ENCODE results near the gene CCIN.
"Not testable (repeated sequence)": the region's sequence is repeated elsewhere in the genome, so short reads cannot be mapped to it uniquely, and the experiment has no call there.

The CCIN gene

DNA sequence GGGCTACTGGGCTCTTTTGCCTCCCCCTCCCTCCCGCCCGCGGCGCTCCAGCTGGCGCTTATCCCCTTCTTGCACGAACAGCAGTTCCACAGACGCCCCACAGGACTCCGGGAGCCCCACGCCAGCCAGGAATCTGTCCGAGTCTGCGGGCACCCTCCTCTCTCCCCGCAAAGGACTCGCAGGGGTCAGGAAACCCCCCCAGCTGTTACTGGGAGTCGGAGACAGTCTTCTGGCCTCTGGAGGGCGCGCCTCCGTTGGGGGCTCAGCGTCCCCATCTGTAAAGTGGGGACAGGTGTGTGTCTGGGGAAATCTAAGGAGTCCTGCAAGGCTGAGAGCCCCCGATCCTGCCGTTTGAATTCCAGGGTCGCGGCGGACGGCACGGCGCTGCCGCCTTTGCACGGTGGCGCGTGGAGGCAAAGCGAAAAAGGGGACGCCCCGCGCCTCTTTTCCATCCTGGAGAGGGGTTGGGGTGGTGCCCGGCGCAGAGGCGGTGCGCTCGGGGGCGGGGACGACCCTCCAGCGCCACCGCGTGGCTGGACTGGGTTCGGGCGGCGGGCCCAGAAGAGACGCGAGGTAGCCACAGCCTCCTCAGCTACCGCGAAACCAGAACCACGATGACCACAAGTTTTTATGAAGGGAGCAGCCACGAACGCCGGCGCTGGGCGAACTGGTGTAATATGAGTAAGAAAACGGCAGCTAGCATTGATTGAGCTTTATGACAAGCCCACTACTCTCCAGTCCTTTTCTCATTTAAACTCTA lies 2.8 kb upstream of the CCIN start:
- Histone ChIP-seq H3K4me3 (ENCODE audit: insufficient read depth, low read depth, low read length) (no peak overlapping the region), H3K4me1 (ENCODE audit: control insufficient read depth, insufficient read depth, low read length) (peaks cover 14% of the 10 kb centered on the region), H3K9me3 (ENCODE audit: control insufficient read depth, low read length) (no peaks in the 10 kb centered on the region), H3K36me3 (ENCODE audit: control insufficient read depth, insufficient read depth, low read length) (no peaks in the 10 kb centered on the region), H3K27ac (ENCODE audit: insufficient read depth, low read depth, low read length, poor library complexity, severe bottlenecking) (no peak overlapping the region), H3K27me3 (ENCODE audit: control insufficient read depth, insufficient read depth, low read length, poor library complexity, severe bottlenecking) (no peaks in the 10 kb centered on the region)
- 16 to 19% methylated on average over 58 of the region's 58 CpGs for WGBS, 2 experiments

DNA sequence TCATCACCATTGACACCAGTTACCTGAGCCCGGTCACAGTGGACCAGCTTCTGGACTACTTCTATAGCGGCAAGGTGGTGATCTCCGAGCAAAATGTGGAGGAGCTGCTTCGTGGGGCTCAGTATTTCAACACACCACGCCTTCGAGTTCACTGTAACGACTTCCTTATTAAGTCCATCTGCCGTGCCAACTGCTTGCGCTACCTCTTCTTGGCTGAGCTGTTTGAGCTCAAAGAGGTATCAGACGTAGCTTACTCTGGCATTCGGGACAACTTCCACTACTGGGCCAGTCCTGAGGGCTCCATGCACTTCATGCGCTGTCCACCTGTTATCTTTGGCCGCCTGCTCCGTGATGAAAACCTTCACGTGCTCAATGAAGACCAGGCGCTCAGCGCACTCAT lies 520 bp downstream of the CCIN start:
- H3K9me3 ChIP-seq (ENCODE audit: control insufficient read depth, low read length) = no peaks in the 10 kb centered on the region
- WGBS, 2 experiments = 95% methylated on average over 17 of the region's 17 CpGs

DNA sequence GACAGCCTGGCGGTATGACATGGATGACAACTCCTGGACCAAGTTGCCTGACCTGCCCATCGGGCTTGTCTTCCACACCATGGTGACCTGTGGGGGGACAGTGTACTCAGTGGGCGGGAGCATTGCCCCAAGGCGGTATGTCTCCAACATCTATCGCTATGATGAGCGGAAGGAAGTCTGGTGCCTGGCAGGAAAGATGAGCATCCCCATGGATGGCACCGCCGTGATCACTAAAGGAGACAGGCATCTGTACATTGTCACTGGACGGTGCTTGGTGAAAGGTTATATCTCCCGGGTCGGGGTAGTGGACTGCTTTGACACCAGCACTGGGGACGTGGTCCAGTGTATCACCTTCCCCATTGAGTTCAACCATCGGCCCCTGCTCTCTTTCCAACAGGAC lies 1.3 kb downstream of the CCIN start:
- WGBS, 2 experiments = 95 to 96% methylated on average over 13 of the region's 13 CpGs
- Histone ChIP-seq H3K36me3 (ENCODE audit: control insufficient read depth, insufficient read depth, low read length) (no peaks in the 10 kb centered on the region), H3K9me3 (ENCODE audit: control insufficient read depth, low read length) (no peaks in the 10 kb centered on the region), H3K4me1 (ENCODE audit: control insufficient read depth, insufficient read depth, low read length) (no peaks in the 10 kb centered on the region), H3K4me3 (ENCODE audit: insufficient read depth, low read depth, low read length) (no peak overlapping the region), H3K27ac (ENCODE audit: insufficient read depth, low read depth, low read length, poor library complexity, severe bottlenecking) (no peak overlapping the region), H3K27me3 (ENCODE audit: control insufficient read depth, insufficient read depth, low read length, poor library complexity, severe bottlenecking) (no peaks in the 10 kb centered on the region)

More for the DNA sequence above, 520 bp downstream of the CCIN start:
- no peak overlapping the region for H3K4me3 ChIP-seq (ENCODE audit: insufficient read depth, low read depth, low read length)
- no peak overlapping the region for H3K27ac ChIP-seq (ENCODE audit: insufficient read depth, low read depth, low read length, poor library complexity, severe bottlenecking)
- no peaks in the 10 kb centered on the region for H3K36me3 ChIP-seq (ENCODE audit: control insufficient read depth, insufficient read depth, low read length)
- H3K4me1 ChIP-seq (ENCODE audit: control insufficient read depth, insufficient read depth, low read length) = no peaks in the 10 kb centered on the region
- no peaks in the 10 kb centered on the region for H3K27me3 ChIP-seq (ENCODE audit: control insufficient read depth, insufficient read depth, low read length, poor library complexity, severe bottlenecking)

DNA sequence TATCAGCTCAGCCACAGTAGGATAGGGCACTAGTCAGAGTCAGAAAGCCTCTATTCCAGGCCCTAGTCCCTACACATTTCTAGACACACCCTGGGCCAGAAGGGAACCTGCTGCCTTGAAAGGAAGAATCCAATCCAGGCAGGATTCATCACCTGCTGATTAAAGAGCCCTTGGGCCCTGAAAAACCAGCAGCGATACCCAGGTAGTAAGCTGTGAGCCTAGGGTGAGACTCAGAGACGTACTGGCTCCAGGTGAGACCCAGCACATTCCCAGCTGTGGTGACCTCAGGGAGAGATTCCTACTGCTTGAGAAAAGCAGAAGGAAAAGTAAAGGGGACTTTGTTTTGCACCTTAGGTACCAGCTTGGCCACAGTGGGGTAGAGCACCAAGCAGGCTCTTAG lies 4.7 kb downstream of the CCIN start:
- 95 to 98% methylated on average over 2 of the region's 2 CpGs for WGBS, 2 experiments
- Histone ChIP-seq H3K27ac (ENCODE audit: insufficient read depth, low read depth, low read length, poor library complexity, severe bottlenecking) (no peak overlapping the region), H3K27me3 (ENCODE audit: control insufficient read depth, insufficient read depth, low read length, poor library complexity, severe bottlenecking) (no peaks in the 10 kb centered on the region), H3K4me3 (ENCODE audit: insufficient read depth, low read depth, low read length) (no peak overlapping the region), H3K4me1 (ENCODE audit: control insufficient read depth, insufficient read depth, low read length) (no peaks in the 10 kb centered on the region), H3K36me3 (ENCODE audit: control insufficient read depth, insufficient read depth, low read length) (no peaks in the 10 kb centered on the region), H3K9me3 (ENCODE audit: control insufficient read depth, low read length) (no peaks in the 10 kb centered on the region)

DNA sequence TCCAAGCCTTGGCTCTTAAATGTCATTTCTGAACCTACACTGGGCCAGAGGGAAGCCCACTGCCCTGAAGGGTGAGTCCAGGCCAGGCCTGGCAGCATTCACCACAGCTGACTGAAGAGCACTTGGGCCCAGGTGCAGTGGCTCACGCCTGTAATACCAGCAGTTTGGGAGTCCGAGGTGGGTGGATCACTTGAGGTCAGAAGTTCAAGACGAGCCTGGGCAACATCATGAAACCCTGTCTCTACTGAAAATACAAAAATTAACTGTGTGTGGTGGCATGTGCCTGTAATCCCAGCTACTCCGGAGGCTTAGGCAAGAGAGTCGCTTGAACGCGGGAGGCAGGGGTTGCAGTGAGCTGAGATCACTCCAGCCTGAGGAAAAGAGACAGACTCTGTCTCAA lies 5.1 kb downstream of the CCIN start:
- Histone ChIP-seq H3K4me3 (ENCODE audit: insufficient read depth, low read depth, low read length) (no peak overlapping the region), H3K27ac (ENCODE audit: insufficient read depth, low read depth, low read length, poor library complexity, severe bottlenecking) (no peak overlapping the region), H3K9me3 (ENCODE audit: control insufficient read depth, low read length) (no peaks in the 10 kb centered on the region), H3K36me3 (ENCODE audit: control insufficient read depth, insufficient read depth, low read length) (no peaks in the 10 kb centered on the region), H3K27me3 (ENCODE audit: control insufficient read depth, insufficient read depth, low read length, poor library complexity, severe bottlenecking) (no peaks in the 10 kb centered on the region), H3K4me1 (ENCODE audit: control insufficient read depth, insufficient read depth, low read length) (no peaks in the 10 kb centered on the region)
- WGBS, 2 experiments = 94 to 96% methylated on average over 7 of the region's 7 CpGs

DNA sequence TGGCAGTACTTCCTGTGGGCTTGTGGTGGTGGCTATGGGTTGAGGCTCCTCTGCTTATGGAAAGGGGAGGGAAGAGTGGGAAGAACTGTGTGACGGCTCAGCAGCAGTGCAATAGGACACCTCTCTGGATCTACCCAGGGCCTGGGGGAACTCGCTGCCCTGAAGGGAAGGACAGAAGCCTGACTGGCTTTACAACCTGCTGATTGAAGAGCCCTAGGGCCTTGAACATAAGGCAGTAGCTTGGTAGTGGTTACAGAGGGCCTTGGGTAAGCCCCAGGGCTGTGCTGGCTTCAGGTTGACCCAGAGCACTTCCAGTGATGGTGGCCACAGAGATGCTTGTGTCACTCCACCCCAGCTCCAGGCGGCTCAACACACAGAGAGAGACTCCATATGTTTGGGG lies 5.5 kb downstream of the CCIN start:
- Histone ChIP-seq H3K27me3 (ENCODE audit: control insufficient read depth, insufficient read depth, low read length, poor library complexity, severe bottlenecking) (no peaks in the 10 kb centered on the region), H3K27ac (ENCODE audit: insufficient read depth, low read depth, low read length, poor library complexity, severe bottlenecking) (no peak overlapping the region), H3K9me3 (ENCODE audit: control insufficient read depth, low read length) (no peaks in the 10 kb centered on the region), H3K4me3 (ENCODE audit: insufficient read depth, low read depth, low read length) (no peak overlapping the region), H3K36me3 (ENCODE audit: control insufficient read depth, insufficient read depth, low read length) (no peaks in the 10 kb centered on the region), H3K4me1 (ENCODE audit: control insufficient read depth, insufficient read depth, low read length) (no peaks in the 10 kb centered on the region)
- 66 to 76% methylated on average over 3 of the region's 3 CpGs for WGBS, 2 experiments

DNA sequence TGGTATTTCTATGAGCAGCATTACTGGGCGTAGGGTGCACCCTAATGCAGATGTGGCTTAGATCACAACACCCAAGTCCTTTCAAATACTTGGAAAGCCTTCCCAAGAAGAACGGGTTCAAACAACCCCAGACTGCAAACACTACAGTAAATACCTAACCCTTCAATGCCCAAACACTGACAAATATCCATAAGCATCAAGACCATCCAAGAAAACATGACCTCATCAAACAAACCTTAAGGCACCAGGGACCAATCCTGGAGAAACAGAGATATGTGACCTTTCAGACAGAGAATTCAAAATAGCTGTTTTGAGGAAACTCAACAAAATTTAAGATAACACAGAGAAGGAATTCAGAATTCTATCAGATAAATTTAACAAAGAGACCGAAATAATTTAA lies 6.0 kb downstream of the CCIN start:
- not testable (repeated sequence) for H3K27me3 ChIP-seq (ENCODE audit: control insufficient read depth, insufficient read depth, low read length, poor library complexity, severe bottlenecking); H3K36me3 ChIP-seq (ENCODE audit: control insufficient read depth, insufficient read depth, low read length); H3K4me3 ChIP-seq (ENCODE audit: insufficient read depth, low read depth, low read length); H3K27ac ChIP-seq (ENCODE audit: insufficient read depth, low read depth, low read length, poor library complexity, severe bottlenecking); H3K4me1 ChIP-seq (ENCODE audit: control insufficient read depth, insufficient read depth, low read length); H3K9me3 ChIP-seq (ENCODE audit: control insufficient read depth, low read length)
- WGBS, 2 experiments = 89 to 95% methylated on average over 3 of the region's 3 CpGs

DNA sequence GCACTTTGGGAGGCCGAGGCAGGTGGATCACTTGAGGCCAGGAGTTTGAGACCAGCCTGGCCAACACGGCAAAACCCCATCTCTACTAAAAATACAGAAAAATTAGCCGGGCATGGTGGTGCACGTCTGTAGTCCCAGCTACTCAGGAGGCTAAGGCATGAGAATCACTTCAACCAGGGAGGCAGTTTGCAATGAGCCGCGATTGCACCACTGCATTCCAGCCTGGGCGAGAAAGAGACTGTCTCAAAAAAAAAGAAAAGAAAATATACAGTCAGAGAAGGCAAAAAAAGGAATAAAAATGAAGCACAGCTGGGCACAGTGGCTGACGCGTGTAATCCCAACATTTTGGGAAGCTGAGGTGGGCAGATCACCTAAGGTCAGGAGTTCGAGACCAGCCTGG lies 7.3 kb downstream of the CCIN start:
- not testable (repeated sequence) for H3K4me3 ChIP-seq (ENCODE audit: insufficient read depth, low read depth, low read length); H3K36me3 ChIP-seq (ENCODE audit: control insufficient read depth, insufficient read depth, low read length); H3K9me3 ChIP-seq (ENCODE audit: control insufficient read depth, low read length); H3K4me1 ChIP-seq (ENCODE audit: control insufficient read depth, insufficient read depth, low read length); H3K27me3 ChIP-seq (ENCODE audit: control insufficient read depth, insufficient read depth, low read length, poor library complexity, severe bottlenecking); H3K27ac ChIP-seq (ENCODE audit: insufficient read depth, low read depth, low read length, poor library complexity, severe bottlenecking)
- WGBS, 2 experiments = 92 to 93% methylated on average over 10 of the region's 10 CpGs

DNA sequence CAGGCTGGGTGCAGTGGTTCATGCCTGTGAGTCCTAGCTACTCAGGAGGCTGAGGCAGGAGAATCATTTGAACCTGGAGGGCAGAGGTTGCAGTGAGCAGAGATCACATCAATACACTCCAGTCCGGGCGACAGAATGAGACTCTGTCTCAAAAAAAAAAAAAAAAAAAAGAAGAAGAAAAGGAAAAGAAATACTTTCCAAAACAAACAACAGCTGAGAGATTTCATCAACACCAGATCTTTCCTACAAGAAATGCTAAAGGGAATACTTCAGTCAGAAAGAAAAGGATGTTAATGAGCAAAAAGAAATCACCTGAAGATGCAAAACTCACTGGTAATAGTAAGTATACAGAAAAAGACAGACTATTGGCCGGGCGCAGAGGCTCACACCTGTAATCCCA lies 8.4 kb downstream of the CCIN start:
- Histone ChIP-seq H3K4me1 (ENCODE audit: control insufficient read depth, insufficient read depth, low read length) (no peaks in the 10 kb centered on the region), H3K27ac (ENCODE audit: insufficient read depth, low read depth, low read length, poor library complexity, severe bottlenecking) (no peak overlapping the region), H3K9me3 (ENCODE audit: control insufficient read depth, low read length) (no peaks in the 10 kb centered on the region), H3K27me3 (ENCODE audit: control insufficient read depth, insufficient read depth, low read length, poor library complexity, severe bottlenecking) (no peaks in the 10 kb centered on the region), H3K4me3 (ENCODE audit: insufficient read depth, low read depth, low read length) (no peak overlapping the region), H3K36me3 (ENCODE audit: control insufficient read depth, insufficient read depth, low read length) (no peaks in the 10 kb centered on the region)
- 82 to 98% methylated on average over 3 to 4 of the region's 4 CpGs for WGBS, 2 experiments

DNA sequence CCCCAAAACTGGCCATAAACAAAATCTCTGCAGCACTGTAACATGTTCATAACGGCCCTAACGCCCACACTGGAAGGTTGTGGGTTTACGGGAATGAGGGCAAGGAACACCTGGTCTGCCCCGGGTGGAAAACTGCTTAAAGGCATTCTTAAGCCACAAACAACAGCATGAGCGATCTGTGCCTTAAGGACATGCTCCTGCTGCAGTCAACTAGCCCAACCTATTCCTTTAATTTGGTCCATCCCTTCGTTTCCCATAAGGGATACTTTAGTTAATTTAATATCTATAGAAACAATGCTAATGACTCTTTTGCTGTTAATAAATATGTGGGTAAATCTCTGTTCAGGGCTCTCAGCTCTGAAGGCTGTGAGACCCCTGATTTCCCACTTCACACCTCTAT lies 11.1 kb downstream of the CCIN start:
- not testable (repeated sequence) for H3K4me3 ChIP-seq (ENCODE audit: insufficient read depth, low read depth, low read length); H3K27me3 ChIP-seq (ENCODE audit: control insufficient read depth, insufficient read depth, low read length, poor library complexity, severe bottlenecking); H3K4me1 ChIP-seq (ENCODE audit: control insufficient read depth, insufficient read depth, low read length); H3K9me3 ChIP-seq (ENCODE audit: control insufficient read depth, low read length); H3K27ac ChIP-seq (ENCODE audit: insufficient read depth, low read depth, low read length, poor library complexity, severe bottlenecking); H3K36me3 ChIP-seq (ENCODE audit: control insufficient read depth, insufficient read depth, low read length)
- WGBS, 2 experiments = 89 to 93% methylated on average over 5 of the region's 6 CpGs

DNA sequence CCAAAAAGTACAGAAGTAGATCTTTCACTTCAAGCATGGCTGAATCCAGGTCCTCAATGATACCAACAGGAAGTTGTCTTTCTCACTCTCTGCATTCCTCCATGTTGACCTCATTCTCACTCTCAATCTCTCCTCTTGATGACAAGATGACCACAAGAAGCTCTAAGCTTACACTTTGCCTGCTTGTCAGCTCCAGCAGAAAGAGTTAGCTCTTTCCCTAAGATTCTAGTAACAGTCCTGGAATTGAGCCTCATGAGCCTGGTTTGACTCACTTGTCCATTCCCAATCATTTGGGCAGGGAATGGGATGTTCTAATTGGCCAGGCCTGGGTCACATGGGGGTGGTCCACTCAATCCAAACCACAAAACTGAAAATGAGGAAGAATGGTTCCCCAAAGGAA lies 18.2 kb downstream of the CCIN start:
- Histone ChIP-seq H3K27me3 (ENCODE audit: control insufficient read depth, insufficient read depth, low read length, poor library complexity, severe bottlenecking) (no peaks in the 10 kb centered on the region), H3K27ac (ENCODE audit: insufficient read depth, low read depth, low read length, poor library complexity, severe bottlenecking) (no peak overlapping the region), H3K36me3 (ENCODE audit: control insufficient read depth, insufficient read depth, low read length) (no peaks in the 10 kb centered on the region), H3K9me3 (ENCODE audit: control insufficient read depth, low read length) (no peaks in the 10 kb centered on the region), H3K4me3 (ENCODE audit: insufficient read depth, low read depth, low read length) (no peak overlapping the region), H3K4me1 (ENCODE audit: control insufficient read depth, insufficient read depth, low read length) (peaks cover 5% of the 10 kb centered on the region)

Measured in ectodermal cell (in vitro differentiated cells).